Neural crest cell (in vitro differentiated cells): ENCODE data around the gene SLC39A12. TPM values are rescaled to one million over a fixed set of nuclear protein-coding genes. Genes with fewer than 3 reads are reported as not detected.

Experiments
- DNase-seq: peaks from one replicate; pipeline ENCODE4 v3.0.0; 2021; ENCODE audit warnings: low read depth, mixed read lengths, low spot score
- H3K27ac Mint-ChIP-seq: one replicate; pipeline ENCODE4 v1.8.0; 2021; ENCODE audit warnings: mild to moderate bottlenecking, mixed read lengths; ENCODE audit not compliant: unreplicated experiment
- H3K27me3 Mint-ChIP-seq: 2 replicates; pipeline ENCODE4 v1.8.0; 2021; ENCODE audit warnings: low read depth, mild to moderate bottlenecking, mixed read lengths
- H3K36me3 Mint-ChIP-seq: 2 replicates; pipeline ENCODE4 v1.8.0; 2021; ENCODE audit warnings: low read depth, mild to moderate bottlenecking, mixed read lengths
- H3K4me1 Mint-ChIP-seq: 2 replicates; pipeline ENCODE4 v1.8.0; 2021; ENCODE audit warnings: mixed read lengths
- H3K4me3 Mint-ChIP-seq: one replicate; pipeline ENCODE4 v1.8.0; 2021; ENCODE audit warnings: mild to moderate bottlenecking, mixed read lengths
- H3K9me3 Mint-ChIP-seq: 2 replicates; pipeline ENCODE4 v1.8.0; 2021; ENCODE audit warnings: mixed read lengths
- CTCF ChIP-seq: fragments of 200-600 bp; sonication (generic); conservative IDR thresholded peaks from 2 replicates; pipeline ENCODE4 v1.5.0; 2021; ENCODE audit warnings: antibody characterized with exemption, mild to moderate bottlenecking
- total RNA-seq: library from RNA; stranded (reverse); gene quantifications from 2 replicates; pipeline ENCODE4 v1.2.1, GENCODE V29; 2021

The SLC39A12 gene
- total RNA-seq, 1 donor from 2014 or later: not detected

GRCh38 chr10:17984563-17984962 is 32.8 kb downstream of the SLC39A12 start:
- Mint-ChIP-seq H3K27ac (no peak overlapping the region), H3K4me1 (peaks cover 9% of the 10 kb centered on the region), H3K4me3 (no peak overlapping the region), H3K36me3 (no peaks in the 10 kb centered on the region), H3K27me3 (no peaks in the 10 kb centered on the region), H3K9me3 (no peaks in the 10 kb centered on the region)
- TF ChIP-seq CTCF: no peak
- DNase-seq: no peak

GRCh38 chr10:17989908-17990767 is 38.4 kb downstream of the SLC39A12 start:
- H3K27ac Mint-ChIP-seq: no peak overlapping the region
- no peaks in the 10 kb centered on the region for H3K9me3 Mint-ChIP-seq
- DNase-seq: no peak
- no peak for TF ChIP-seq CTCF
- no peak overlapping the region for H3K4me3 Mint-ChIP-seq
- no peaks in the 10 kb centered on the region for H3K36me3 Mint-ChIP-seq
- H3K4me1 Mint-ChIP-seq: no peaks in the 10 kb centered on the region
- H3K27me3 Mint-ChIP-seq: no peaks in the 10 kb centered on the region

GRCh38 chr10:17992266-17992665 is 40.5 kb downstream of the SLC39A12 start:
- H3K9me3 Mint-ChIP-seq: no peaks in the 10 kb centered on the region
- no peak for DNase-seq
- no peak for TF ChIP-seq CTCF
- no peak overlapping the region for H3K4me3 Mint-ChIP-seq
- no peaks in the 10 kb centered on the region for H3K27me3 Mint-ChIP-seq
- H3K27ac Mint-ChIP-seq: no peak overlapping the region
- no peaks in the 10 kb centered on the region for H3K36me3 Mint-ChIP-seq
- H3K4me1 Mint-ChIP-seq: no peaks in the 10 kb centered on the region

GRCh38 chr10:17993361-17993760 is 41.6 kb downstream of the SLC39A12 start:
- no peak overlapping the region for H3K4me3 Mint-ChIP-seq
- H3K27ac Mint-ChIP-seq: peak overlapping the region; percentile 38
- H3K36me3 Mint-ChIP-seq: no peaks in the 10 kb centered on the region
- no peaks in the 10 kb centered on the region for H3K27me3 Mint-ChIP-seq
- no peak for DNase-seq
- no peak for TF ChIP-seq CTCF
- H3K4me1 Mint-ChIP-seq: no peaks in the 10 kb centered on the region
- no peaks in the 10 kb centered on the region for H3K9me3 Mint-ChIP-seq

- DNase-seq: no peak
- Mint-ChIP-seq H3K27me3 (no peaks in the 10 kb centered on the region), H3K4me1 (peaks cover 6% of the 10 kb centered on the region), H3K9me3 (no peaks in the 10 kb centered on the region), H3K4me3 (no peak overlapping the region), H3K27ac (no peak overlapping the region), H3K36me3 (no peaks in the 10 kb centered on the region)
- no peak for TF ChIP-seq CTCF
These were observed 48.9 kb downstream of the SLC39A12 start for GRCh38 chr10:18000601-18001000.
